ENCODE measurements around the gene GOLGA8S.

DNA sequence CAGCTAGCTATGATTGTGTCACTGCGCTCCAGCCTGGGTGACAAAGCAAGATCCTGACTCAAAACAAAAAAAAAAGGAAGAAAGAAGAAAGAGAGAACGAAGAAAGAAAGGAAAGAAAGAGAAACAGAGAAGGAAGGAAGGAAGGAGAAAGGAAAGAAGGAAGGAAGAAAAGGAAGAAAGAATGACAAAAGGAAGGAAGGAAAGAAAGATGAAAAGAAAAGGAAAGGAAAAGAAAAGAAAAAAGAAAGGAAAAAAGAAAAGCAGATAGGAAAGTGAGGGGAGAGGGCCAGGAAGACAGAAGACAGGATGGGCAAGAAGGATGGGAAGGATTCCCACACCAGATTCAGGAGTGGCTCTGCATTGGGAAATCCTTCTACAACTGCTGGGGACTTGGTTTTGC, 47.6 kb downstream of the GOLGA8S start:
- TF ChIP-seq, protein P1, sequence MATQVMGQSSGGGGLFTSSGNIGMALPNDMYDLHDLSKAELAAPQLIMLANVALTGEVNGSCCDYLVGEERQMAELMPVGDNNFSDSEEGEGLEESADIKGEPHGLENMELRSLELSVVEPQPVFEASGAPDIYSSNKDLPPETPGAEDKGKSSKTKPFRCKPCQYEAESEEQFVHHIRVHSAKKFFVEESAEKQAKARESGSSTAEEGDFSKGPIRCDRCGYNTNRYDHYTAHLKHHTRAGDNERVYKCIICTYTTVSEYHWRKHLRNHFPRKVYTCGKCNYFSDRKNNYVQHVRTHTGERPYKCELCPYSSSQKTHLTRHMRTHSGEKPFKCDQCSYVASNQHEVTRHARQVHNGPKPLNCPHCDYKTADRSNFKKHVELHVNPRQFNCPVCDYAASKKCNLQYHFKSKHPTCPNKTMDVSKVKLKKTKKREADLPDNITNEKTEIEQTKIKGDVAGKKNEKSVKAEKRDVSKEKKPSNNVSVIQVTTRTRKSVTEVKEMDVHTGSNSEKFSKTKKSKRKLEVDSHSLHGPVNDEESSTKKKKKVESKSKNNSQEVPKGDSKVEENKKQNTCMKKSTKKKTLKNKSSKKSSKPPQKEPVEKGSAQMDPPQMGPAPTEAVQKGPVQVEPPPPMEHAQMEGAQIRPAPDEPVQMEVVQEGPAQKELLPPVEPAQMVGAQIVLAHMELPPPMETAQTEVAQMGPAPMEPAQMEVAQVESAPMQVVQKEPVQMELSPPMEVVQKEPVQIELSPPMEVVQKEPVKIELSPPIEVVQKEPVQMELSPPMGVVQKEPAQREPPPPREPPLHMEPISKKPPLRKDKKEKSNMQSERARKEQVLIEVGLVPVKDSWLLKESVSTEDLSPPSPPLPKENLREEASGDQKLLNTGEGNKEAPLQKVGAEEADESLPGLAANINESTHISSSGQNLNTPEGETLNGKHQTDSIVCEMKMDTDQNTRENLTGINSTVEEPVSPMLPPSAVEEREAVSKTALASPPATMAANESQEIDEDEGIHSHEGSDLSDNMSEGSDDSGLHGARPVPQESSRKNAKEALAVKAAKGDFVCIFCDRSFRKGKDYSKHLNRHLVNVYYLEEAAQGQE (IDR thresholded peaks at IDR 0.05; ENCODE audit: insufficient read depth in 1 of 2, low read depth in 2 of 2, low read length in 2 of 2), result no peak
- no peak for TF ChIP-seq SIN3A (IDR thresholded peaks at IDR 0.05; ENCODE audit: borderline replicate concordance, insufficient read depth, low read length)
- no peak for TF ChIP-seq POLR2AphosphoS5 (IDR thresholded peaks at IDR 0.05; ENCODE audit: low read depth, low read length)
- TF ChIP-seq TAF1 (IDR thresholded peaks at IDR 0.05; ENCODE audit: borderline replicate concordance, insufficient read depth, low read length), result no peak
